HG03025 (cell line): ENCODE results near the gene PIK3C2G.

Experiments
- ATAC-seq: cut with Tn5 transposase; IDR thresholded peaks from one replicate; pipeline ENCODE4 v1.9.1; 2021; ENCODE audit warnings: mild to moderate bottlenecking, moderate library complexity; ENCODE audit not compliant: unreplicated experiment, low FRiP score

The PIK3C2G gene

GRCh38 chr12:18394742-18395141 lies 133.4 kb downstream of the PIK3C2G start:
- no peak for ATAC-seq

- ATAC-seq, result no peak
Observed at GRCh38 chr12:18400186-18400585, 138.9 kb downstream of the PIK3C2G start.

- no peak for ATAC-seq
Observed at GRCh38 chr12:18402872-18403611, 141.7 kb downstream of the PIK3C2G start.

DNA sequence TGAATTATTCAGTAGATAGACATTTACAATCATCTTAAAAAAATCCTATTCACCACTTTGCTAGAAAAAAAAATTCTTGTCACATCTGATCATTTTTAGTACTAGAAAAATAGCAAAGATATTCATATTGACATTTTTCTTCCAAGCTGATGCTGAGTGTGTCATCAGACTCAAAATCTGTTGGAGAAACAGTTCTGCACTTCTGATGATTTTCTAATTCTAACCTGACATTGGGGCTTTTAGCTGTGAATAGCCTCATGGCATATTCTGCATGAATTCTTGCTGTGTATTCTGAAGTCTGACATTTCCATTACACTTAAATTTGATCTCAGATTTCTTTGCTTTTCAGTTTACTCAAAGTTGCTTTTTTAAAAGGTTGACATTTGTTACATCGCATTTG lies 150.1 kb downstream of the PIK3C2G start:
- ATAC-seq, result no peak

DNA sequence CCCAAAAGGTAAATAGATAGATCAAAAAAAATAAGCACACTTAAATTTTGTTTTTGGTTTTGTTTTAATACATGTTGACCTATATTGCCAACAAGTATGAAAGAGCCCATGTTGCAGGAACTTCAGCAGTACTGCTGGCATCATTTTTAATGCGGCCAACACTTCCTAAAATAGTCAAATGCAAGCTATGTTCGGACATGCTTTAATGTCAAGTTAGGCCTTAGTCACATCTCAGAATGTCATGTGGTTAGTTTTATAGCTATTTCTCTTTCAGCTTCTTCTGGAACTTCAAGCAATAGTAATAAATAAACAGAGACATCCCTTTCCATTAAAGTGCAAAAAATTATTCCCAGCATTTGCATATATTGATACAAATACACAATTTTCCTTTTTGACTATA lies 153.4 kb downstream of the PIK3C2G start:
- ATAC-seq, result no peak

DNA sequence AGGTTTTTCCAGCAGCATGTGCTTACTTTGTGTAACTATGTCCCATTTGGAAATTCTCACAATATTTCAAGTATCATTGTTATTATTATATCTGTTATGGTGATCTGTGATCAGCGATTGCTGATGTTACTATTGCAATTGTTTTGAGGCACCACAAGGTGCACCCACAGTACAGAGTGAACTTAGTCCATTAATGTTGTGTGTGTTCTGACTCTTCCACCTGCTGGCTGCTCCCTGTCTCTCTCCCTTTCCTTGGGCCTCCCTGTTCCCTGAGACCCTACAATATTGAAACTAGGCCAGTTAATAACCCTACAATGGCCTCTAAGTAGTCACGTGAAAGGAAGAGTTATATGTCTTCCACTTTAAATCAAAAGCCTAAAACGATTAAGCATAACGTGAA lies 153.9 kb downstream of the PIK3C2G start:
- no peak for ATAC-seq

- no peak for ATAC-seq
Observed at GRCh38 chr12:18416412-18416811, 155.1 kb downstream of the PIK3C2G start.

DNA sequence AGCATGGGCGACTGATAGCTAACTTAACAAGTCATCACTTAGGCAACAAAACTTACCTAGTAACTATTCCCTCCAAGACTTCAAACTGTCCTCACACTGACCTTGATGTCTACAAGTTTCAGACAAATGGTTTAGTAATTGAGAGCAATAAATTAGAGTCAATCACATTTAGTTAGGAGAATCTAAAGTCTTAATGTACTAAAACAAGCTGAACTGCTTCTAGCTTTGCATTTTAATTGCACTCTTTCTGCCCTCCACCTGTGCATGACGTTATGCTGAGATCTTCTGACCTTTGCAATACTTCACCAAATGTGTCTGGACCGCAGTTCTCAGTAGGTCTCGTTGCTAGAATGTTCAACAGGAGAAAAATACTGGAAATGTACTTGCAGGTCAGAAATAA lies 158.0 kb downstream of the PIK3C2G start:
- no peak for ATAC-seq

- ATAC-seq, result no peak
Observed at GRCh38 chr12:18421867-18422266, 160.5 kb downstream of the PIK3C2G start.

DNA sequence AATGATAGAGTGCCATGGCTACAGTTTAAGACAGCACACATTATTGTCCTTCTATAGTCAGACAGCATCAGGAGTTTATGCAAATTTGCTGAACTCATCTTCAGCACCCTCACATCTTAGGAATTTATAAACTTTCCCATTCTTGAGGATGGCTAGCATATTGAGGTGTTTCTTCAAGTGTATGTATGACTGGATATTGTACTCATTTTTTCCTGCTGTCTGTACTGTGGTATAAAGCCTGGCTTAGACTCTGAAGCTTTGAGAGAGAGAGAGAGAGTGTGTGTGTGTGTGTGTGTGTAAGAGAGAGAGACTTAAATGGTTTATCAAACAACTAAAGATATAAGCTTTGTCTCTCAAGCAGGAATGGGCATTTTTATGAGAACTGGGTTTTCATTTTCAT lies 161.6 kb downstream of the PIK3C2G start:
- ATAC-seq, result no peak

GRCh38 chr12:18424857-18425256 lies 163.5 kb downstream of the PIK3C2G start:
- ATAC-seq, result no peak

DNA sequence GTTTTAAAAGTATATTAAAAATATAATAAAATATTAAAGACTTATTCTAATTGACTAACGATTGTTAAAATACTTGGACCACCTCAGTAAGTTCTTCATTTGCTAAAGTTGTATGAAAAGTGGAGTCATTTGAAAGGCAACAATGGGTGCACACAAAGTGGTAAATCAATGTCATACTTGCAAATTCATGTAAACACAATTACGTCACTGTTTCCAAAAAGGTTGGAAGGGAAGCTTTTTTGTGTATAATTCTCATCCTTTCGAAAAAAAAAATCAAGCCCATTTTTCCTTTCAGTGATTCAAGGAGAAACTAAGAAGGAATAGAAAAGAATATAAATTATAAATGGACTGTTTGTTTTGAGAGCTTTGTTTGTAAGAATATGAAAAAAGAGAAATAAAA lies 166.2 kb downstream of the PIK3C2G start:
- ATAC-seq, result no peak

- ATAC-seq, result no peak
Observed at GRCh38 chr12:18428416-18428815, 167.1 kb downstream of the PIK3C2G start.

- no peak for ATAC-seq
Observed at GRCh38 chr12:18429366-18429765, 168.0 kb downstream of the PIK3C2G start.

GRCh38 chr12:18430425-18431048 lies 169.2 kb downstream of the PIK3C2G start:
- ATAC-seq, result no peak

GRCh38 chr12:18431771-18432170 lies 170.5 kb downstream of the PIK3C2G start:
- ATAC-seq, result no peak

GRCh38 chr12:18432206-18432605 lies 170.9 kb downstream of the PIK3C2G start:
- no peak for ATAC-seq

- no peak for ATAC-seq
Observed at GRCh38 chr12:18436170-18436569, 174.9 kb downstream of the PIK3C2G start.

DNA sequence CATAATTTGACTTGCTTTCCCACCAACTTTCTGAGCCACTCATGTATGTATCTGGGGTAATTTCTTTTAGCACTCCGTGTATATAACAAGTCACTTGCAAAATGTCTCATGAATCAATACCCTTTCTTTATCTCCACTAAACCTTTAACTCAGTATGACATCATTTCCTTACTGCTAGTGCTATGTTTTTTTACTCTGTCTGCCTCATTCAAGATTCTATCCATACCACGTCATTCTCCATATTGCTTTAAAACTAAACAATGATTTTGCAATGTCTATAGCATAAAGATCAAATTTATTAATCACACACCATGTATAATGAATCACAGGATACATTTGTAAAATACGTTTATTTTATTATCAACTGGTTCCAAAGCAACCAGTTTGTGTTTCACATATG lies 178.2 kb downstream of the PIK3C2G start:
- no peak for ATAC-seq

GRCh38 chr12:18443768-18444437 lies 182.6 kb downstream of the PIK3C2G start:
- ATAC-seq, result no peak

GRCh38 chr12:18446061-18446644 lies 184.8 kb downstream of the PIK3C2G start:
- ATAC-seq, result no peak
